ENCODE data around the gene ZNF200. TPM values are rescaled to one million over a fixed set of nuclear protein-coding genes. Genes with fewer than 3 reads are reported as not detected.

The ZNF200 gene
- total and polyA plus RNA-seq, 10 donors, result 4.2 to 24.4 (median 15.1) TPM

- WGBS, 5 donors, result 64 to 75% (median 68%) methylated on average over 49 of the region's 49 CpGs
- intact Hi-C loops (cut with DNase I; ENCODE audit: low total_unique reads), result no loop called here
- no peak overlapping the region for H3K4me3 ChIP-seq
- peaks cover 12 to 30% (median 22%) of the 10 kb centered on the region in 6 donors for H3K4me1 ChIP-seq
- TF ChIP-seq CTCF (IDR thresholded peaks at IDR 0.05 in 8 of 11, conservative IDR thresholded peaks at IDR 0.05 in 3 of 11) (no peak), POLR2AphosphoS5 (IDR thresholded peaks at IDR 0.05) (no peak), POLR2A (IDR thresholded peaks at IDR 0.05) (no peak)
- peaks cover 25 to 94% (median 84%) of the 10 kb centered on the region in 7 donors for H3K27me3 ChIP-seq (replicated peaks in 1 of 7)
- H3K27ac ChIP-seq, result no peak overlapping the region
- no peaks in the 10 kb centered on the region for H3K36me3 ChIP-seq
- no peak for DNase-seq
- H3K9me3 ChIP-seq, result peaks cover 0 to 22% (median 0%) of the 10 kb centered on the region in 8 donors
Observed at GRCh38 chr16:3193221-3194212, 41.4 kb downstream of the ZNF200 start.

DNA sequence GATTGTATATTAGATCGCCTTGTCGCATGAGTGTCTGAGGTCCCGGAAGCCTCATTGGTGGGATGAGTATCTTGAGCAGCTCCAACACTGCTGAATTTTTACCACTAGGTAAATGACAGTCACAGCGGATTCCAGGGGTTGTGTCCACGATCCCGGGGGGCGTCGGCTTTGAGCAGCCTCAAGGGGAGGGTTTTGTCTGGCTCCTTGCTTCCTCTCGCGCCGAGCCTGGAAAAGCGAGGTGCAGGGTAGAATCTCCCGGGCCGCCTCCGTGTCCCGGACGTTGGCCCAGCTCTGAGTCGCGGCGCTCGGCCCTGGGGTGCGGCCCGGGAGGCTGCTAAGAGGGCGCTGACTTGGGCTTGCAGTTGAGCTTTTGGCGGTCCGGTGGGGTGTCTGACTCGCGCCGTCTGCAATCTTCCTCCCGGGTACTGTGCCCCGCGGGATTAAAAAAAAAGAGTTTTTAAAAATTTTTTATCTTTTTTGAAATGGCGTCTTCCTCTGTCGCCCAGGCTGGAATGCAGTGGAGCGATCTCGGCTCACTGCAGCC, 42.4 kb downstream of the ZNF200 start:
- DNase-seq, result no peak
- no peak overlapping the region for H3K4me3 ChIP-seq
- H3K4me1 ChIP-seq, result peaks cover 17 to 39% (median 28%) of the 10 kb centered on the region in 6 donors
- intact Hi-C loops (cut with DNase I; ENCODE audit: low total_unique reads), result no loop called here
- 32 to 52% (median 40%) methylated on average over 20 to 36 of the region's 36 CpGs for WGBS, 5 donors
- TF ChIP-seq POLR2AphosphoS5 (IDR thresholded peaks at IDR 0.05) (no peak), POLR2A (IDR thresholded peaks at IDR 0.05) (no peak), CTCF (IDR thresholded peaks at IDR 0.05 in 8 of 11, conservative IDR thresholded peaks at IDR 0.05 in 3 of 11) (no peak)
- no peak overlapping the region for H3K27ac ChIP-seq
- H3K36me3 ChIP-seq, result no peaks in the 10 kb centered on the region
- H3K9me3 ChIP-seq, result peaks cover 0 to 22% (median 0%) of the 10 kb centered on the region in 8 donors
- H3K27me3 ChIP-seq (replicated peaks in 1 of 7), result peaks cover 25 to 98% (median 94%) of the 10 kb centered on the region in 7 donors

GRCh38 chr16:3190949-3191353, 44.0 kb downstream of the ZNF200 start:
- intact Hi-C loops (cut with DNase I; ENCODE audit: low total_unique reads), result no loop called here
- peaks cover 25 to 100% (median 98%) of the 10 kb centered on the region in 7 donors for H3K27me3 ChIP-seq (replicated peaks in 1 of 7)
- WGBS, 5 donors, result 10 to 20% (median 16%) methylated on average over 12 to 16 of the region's 16 CpGs
- TF ChIP-seq POLR2A (IDR thresholded peaks at IDR 0.05) (no peak), POLR2AphosphoS5 (IDR thresholded peaks at IDR 0.05) (no peak), CTCF (IDR thresholded peaks at IDR 0.05 in 8 of 11, conservative IDR thresholded peaks at IDR 0.05 in 3 of 11) (no peak)
- no peaks in the 10 kb centered on the region for H3K36me3 ChIP-seq
- peak overlapping the region in 1 of 8 donors; percentile 14 for H3K4me3 ChIP-seq
- peaks cover 0 to 22% (median 0%) of the 10 kb centered on the region in 8 donors for H3K9me3 ChIP-seq
- no peak overlapping the region for H3K27ac ChIP-seq
- no peak for DNase-seq
- H3K4me1 ChIP-seq, result peaks cover 17 to 39% (median 28%) of the 10 kb centered on the region in 6 donors

DNA sequence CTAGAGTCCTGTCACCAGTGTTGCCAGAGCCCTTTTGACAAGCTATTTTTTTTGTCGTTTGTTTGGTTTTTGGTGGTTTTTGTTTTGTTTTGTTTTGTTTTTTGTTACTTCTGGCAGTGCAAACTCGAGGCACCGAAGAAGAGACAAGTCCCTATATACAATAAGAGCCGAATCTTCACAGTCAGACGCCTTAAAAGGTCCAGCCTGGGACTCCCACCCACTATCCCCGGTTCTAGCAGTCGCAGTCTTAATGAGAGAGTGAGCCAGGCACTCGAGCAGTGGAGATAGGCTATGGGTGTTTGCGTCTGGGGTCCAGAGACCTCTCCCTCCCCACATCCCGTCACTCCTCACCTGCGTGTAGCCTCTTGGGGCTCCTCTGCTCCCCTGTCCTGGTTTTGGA, 45.1 kb downstream of the ZNF200 start:
- Histone ChIP-seq H3K27ac (no peak overlapping the region), H3K9me3 (peaks cover 0 to 22% (median 0%) of the 10 kb centered on the region in 8 donors), H3K4me1 (peaks cover 17 to 39% (median 28%) of the 10 kb centered on the region in 6 donors), H3K4me3 (peak overlapping the region in 1 of 8 donors; percentile 54), H3K27me3 (replicated peaks in 1 of 7) (peaks cover 25 to 100% (median 96%) of the 10 kb centered on the region in 7 donors), H3K36me3 (no peaks in the 10 kb centered on the region)
- no peak for DNase-seq
- TF ChIP-seq POLR2AphosphoS5 (IDR thresholded peaks at IDR 0.05), result no peak
- no peak for TF ChIP-seq POLR2A (IDR thresholded peaks at IDR 0.05)
- no peak for TF ChIP-seq CTCF (IDR thresholded peaks at IDR 0.05 in 8 of 11, conservative IDR thresholded peaks at IDR 0.05 in 3 of 11)
- WGBS, 5 donors, result 15 to 29% (median 21%) methylated on average over 11 of the region's 11 CpGs
- intact Hi-C loops (cut with DNase I; ENCODE audit: low total_unique reads), result no loop called here
